Skeletal muscle cell (primary cell): ENCODE measurements around the gene LSAMP.
A peak's percentile ranks its signal among the peaks of the same experiment; 100 is the strongest.

ENCODE experiments used
- DNase-seq: peaks from one replicate; pipeline ENCODE4 v3.0.0-alpha.2; 2010; ENCODE audit warnings: low read depth
- H3K4me3 ChIP-seq: 2 replicates; pipeline ENCODE4 v1.5.1; 2011; ENCODE audit warnings: low read depth, mild to moderate bottlenecking, control low read depth, low read length, moderate library complexity

Gene LSAMP

GRCh38 chr3:116384717-116385116 is 60.6 kb downstream of the LSAMP start:
- H3K4me3 ChIP-seq: no peak overlapping the region
- DNase-seq: no peak

GRCh38 chr3:116378077-116378476 is 67.2 kb downstream of the LSAMP start:
- H3K4me3 ChIP-seq: no peak overlapping the region
- no peak for DNase-seq

- H3K4me3 ChIP-seq: no peak overlapping the region
- DNase-seq: no peak
These were observed 70.4 kb downstream of the LSAMP start for GRCh38 chr3:116374901-116375300.

GRCh38 chr3:116367761-116368395 is 77.4 kb downstream of the LSAMP start:
- DNase-seq: no peak
- H3K4me3 ChIP-seq: no peak overlapping the region

GRCh38 chr3:116356056-116356455 is 89.2 kb downstream of the LSAMP start:
- H3K4me3 ChIP-seq: no peak overlapping the region
- no peak for DNase-seq

GRCh38 chr3:116354382-116354781 is 90.9 kb downstream of the LSAMP start:
- no peak for DNase-seq
- H3K4me3 ChIP-seq: no peak overlapping the region

GRCh38 chr3:116350119-116350733 is 95.1 kb downstream of the LSAMP start:
- no peak for DNase-seq
- H3K4me3 ChIP-seq: no peak overlapping the region

- DNase-seq: no peak
- no peak overlapping the region for H3K4me3 ChIP-seq
These were observed 97.1 kb downstream of the LSAMP start for GRCh38 chr3:116348216-116348615.

- H3K4me3 ChIP-seq: no peak overlapping the region
- DNase-seq: no peak
These were observed 102.8 kb downstream of the LSAMP start for GRCh38 chr3:116342499-116342898.

- no peak for DNase-seq
- no peak overlapping the region for H3K4me3 ChIP-seq
These were observed 103.4 kb downstream of the LSAMP start for GRCh38 chr3:116341899-116342298.

GRCh38 chr3:116341381-116341780 is 103.9 kb downstream of the LSAMP start:
- no peak overlapping the region for H3K4me3 ChIP-seq
- no peak for DNase-seq

- peak; percentile 6 for DNase-seq
These were observed 104.5 kb downstream of the LSAMP start for GRCh38 chr3:116340680-116341216.

GRCh38 chr3:116339441-116340028 is 105.8 kb downstream of the LSAMP start:
- peak; percentile 42 for DNase-seq
- H3K4me3 ChIP-seq: no peak overlapping the region

More at GRCh38 chr3:116340680-116341216, 104.5 kb downstream of the LSAMP start:
- no peak overlapping the region for H3K4me3 ChIP-seq

- H3K4me3 ChIP-seq: no peak overlapping the region
- no peak for DNase-seq
These were observed 106.6 kb downstream of the LSAMP start for GRCh38 chr3:116338713-116339112.

GRCh38 chr3:116337229-116337628 is 108.1 kb downstream of the LSAMP start:
- DNase-seq: no peak
- H3K4me3 ChIP-seq: no peak overlapping the region

- no peak for DNase-seq
- no peak overlapping the region for H3K4me3 ChIP-seq
These were observed 113.9 kb downstream of the LSAMP start for GRCh38 chr3:116331380-116331779.

GRCh38 chr3:116322750-116323375 is 122.4 kb downstream of the LSAMP start:
- no peak overlapping the region for H3K4me3 ChIP-seq
- no peak for DNase-seq

GRCh38 chr3:116318370-116318769 is 126.9 kb downstream of the LSAMP start:
- H3K4me3 ChIP-seq: no peak overlapping the region
- no peak for DNase-seq

- no peak for DNase-seq
These were observed 128.5 kb downstream of the LSAMP start for GRCh38 chr3:116316771-116317170.

GRCh38 chr3:116314476-116314875 is 130.8 kb downstream of the LSAMP start:
- no peak overlapping the region for H3K4me3 ChIP-seq
- DNase-seq: no peak

More at GRCh38 chr3:116316771-116317170, 128.5 kb downstream of the LSAMP start:
- no peak overlapping the region for H3K4me3 ChIP-seq
